Kidney capillary endothelial cell (primary cell): ENCODE data around the gene B3GAT2.

Experiments
- DNase-seq: peaks from one replicate; pipeline ENCODE4 v3.0.0-alpha.2; 2018; ENCODE audit warnings: low spot score

The B3GAT2 gene

GRCh38 chr6:70841112-70841511 lies 115.7 kb downstream of the B3GAT2 start:
- DNase-seq, result no peak

DNA sequence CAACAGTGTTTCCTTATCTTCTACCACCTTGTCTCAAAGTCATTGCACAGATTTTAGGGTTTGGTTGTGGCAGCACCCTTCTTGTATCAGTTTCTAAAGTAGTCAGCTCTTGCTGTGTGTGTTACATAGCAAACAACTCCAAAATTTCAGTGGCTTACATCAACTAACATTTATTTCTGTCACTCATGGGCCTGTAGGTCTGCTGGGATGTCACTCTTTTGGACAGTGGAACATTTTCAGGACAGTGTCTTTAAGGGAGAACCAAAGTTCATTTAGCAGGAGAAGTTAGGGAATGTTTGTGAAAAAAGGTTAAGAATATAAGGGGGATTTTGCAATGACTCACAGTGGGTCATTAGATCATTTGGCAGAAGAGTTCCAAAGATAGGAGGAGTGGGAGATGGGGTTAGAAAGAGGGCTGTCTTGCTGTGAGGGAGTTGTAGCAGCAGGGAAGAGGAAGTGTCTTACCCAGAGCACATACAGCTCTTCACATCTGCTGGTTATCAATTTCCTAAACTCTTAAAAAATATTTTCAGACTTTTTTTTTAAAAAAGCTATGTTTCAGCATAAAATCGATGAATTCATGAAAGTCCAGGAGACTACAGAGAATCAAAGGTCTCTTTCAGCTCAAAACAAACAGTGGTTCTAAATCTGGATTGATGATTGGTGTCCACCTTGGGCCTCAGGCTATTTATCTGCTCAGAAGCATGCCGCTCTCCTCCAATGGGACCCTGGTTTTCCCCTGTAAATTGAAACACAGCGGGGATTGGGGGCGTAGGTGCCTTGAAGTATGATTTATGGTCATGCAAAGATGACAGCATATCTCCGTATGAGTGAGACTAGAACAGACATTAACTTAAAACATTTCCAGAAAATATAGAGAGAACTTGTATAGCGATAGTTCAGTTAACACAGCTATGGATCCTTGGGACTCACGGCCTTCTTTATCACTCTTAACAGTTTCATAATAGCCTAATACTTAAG lies 117.3 kb downstream of the B3GAT2 start:
- DNase-seq, result no peak

DNA sequence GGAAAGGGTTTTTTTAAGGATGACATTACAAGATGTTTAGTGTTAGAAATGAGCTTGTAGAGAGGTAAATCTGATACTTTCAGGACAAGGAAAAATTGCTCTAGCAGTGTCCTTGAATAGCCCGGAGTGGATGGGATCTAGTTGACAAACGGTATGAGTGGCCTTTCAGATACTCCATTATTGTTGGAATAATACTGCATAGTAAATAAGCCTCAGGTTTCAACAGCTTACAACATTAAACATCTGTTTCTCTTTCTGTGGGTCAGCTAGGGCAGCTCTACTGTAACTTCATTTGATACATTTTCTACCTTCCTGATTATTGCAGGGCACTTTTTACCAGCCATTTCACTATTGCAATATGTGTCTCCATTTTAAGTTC lies 118.0 kb downstream of the B3GAT2 start:
- no peak for DNase-seq

DNA sequence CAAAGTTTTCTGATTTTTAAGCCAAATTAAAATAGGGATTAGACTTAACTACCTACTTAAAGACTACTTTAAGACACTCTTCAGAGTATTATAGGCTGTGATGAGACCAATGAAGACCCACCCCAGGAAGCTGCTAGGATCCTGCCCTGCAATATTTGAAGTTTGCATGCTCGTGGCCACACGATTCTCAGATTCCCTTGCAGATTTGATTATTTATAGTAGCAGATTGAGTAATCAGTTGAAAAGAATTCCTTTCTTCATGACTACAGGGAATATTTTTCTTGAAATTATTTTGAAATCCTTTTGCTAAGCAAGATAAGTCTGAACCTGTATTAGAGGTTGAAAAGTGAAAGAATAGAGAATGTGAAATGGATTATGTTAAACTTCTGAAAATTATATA lies 122.3 kb downstream of the B3GAT2 start:
- DNase-seq, result no peak

GRCh38 chr6:70831427-70831826 lies 125.4 kb downstream of the B3GAT2 start:
- DNase-seq, result no peak

GRCh38 chr6:70823651-70824050 lies 133.2 kb downstream of the B3GAT2 start:
- no peak for DNase-seq

GRCh38 chr6:70821751-70822150 lies 135.1 kb downstream of the B3GAT2 start:
- no peak for DNase-seq

DNA sequence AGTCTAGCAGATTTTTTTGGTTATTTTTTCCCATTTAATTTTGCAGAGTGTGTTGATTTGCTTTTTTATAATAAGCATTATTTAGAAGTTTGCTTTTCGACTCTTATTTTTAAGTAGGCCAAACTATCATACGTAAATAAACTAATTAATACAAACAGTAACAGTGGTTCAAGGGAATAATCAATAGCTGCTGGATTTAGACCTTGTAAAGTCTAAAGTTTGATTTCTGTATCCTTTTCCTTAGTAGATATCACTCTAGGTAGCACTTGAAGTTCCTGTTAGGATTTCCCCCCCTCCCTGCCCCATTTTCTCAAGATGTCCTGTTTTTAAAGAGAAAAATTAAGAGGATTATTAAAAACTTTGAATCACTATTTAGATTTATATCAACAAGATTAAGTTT lies 136.1 kb downstream of the B3GAT2 start:
- DNase-seq, result no peak

DNA sequence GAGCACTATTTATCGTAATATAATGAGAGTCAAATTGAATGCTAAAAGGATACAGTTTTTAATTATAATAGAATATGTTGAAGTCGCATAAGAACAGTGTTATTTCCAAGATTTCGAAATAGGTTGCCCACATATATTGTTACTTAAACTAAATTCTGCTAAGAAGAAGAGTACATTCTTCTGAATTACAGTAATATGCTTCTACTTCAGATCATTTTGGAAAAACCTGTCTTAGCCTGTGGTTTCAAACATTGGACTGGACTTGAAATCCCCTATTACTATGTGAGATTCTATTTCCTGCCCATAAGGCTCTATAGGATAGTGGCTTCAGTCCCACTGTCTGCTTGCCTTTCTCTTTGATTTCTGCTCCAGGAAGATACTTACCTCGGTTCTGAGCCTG lies 137.2 kb downstream of the B3GAT2 start:
- no peak for DNase-seq

GRCh38 chr6:70813885-70814284 lies 143.0 kb downstream of the B3GAT2 start:
- DNase-seq, result no peak

DNA sequence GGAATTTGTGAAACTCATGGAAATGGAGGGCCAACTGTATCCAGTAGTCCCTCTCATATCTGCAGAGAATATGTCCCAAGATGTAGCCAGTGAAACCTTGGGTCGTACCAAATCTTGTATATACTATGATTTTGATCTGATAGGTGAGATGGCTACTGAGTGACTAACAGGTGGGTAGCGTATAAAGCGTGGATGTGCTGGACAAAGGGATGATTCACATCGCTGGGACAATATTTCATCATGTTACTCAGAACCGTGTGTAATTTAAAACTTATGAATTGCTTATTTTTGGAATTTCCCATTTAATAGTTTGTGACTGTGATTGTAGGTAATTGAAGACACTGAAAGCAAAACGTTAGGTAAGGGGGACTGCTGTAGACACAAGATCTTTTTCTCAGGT lies 145.1 kb downstream of the B3GAT2 start:
- no peak for DNase-seq
